NCI-H1105 (cell line): ENCODE data around the gene SCGB1A1.
"Not testable (repeated sequence)": the region's sequence is repeated elsewhere in the genome, so short reads cannot be mapped to it uniquely, and the experiment has no call there.

Experiments
- DNase-seq: peaks from one replicate; lab custom pipeline; 2025; lab: John Stamatoyannopoulos, UW

The SCGB1A1 gene

DNA sequence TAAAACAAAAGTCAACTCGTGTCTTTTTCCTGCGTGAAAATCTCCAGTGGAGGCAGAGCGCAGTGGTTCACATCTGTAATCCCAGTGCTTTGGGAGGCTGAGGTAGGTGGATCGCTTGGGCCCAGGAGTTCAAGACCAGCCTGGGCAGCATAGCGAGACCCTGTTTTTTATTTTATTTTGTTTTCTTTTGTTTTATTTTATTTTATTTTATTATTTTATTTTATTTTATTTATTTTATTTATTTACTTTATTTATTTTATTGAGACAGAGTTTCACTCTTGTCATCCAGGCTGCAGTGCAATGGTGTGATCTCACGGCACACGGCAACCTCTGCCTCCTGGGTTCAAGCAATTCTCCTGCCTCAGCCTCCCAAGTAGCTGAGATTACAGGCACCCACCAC lies 31.1 kb downstream of the SCGB1A1 start:
- DNase-seq: not testable (repeated sequence)

DNA sequence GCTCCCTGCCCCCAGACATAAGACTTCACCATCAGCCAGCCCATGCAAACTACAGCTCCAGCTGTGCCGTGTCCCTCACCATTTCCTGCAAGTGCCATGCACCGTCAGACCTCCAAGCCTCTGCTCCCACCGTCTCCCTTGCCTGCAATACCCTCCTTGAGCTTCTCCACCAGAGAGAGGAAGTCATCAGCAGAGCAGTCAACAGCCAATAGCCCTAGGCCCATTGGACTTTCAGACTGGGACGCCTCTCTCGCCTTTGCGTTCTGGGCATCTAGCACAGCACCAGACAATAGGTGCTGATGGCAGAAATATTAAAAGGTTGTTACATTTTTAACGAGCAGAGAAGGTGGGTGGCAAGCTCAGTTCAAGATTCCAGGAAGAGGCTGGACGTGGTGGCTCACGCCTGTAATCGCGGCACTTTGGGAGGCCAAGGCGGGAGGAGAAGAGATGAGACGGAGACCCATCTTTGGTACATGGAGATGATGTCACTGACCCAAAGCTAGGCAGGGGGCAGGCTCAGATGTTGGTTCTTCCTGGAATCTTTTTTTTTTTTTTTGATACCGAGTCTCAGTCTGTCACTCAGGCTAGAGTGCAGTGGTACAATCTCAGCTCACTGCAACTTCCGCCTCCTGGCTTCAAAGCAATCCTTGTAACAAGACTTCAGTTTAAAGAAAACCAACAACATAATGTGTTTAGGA lies 31.9 kb downstream of the SCGB1A1 start:
- DNase-seq: no peak

DNA sequence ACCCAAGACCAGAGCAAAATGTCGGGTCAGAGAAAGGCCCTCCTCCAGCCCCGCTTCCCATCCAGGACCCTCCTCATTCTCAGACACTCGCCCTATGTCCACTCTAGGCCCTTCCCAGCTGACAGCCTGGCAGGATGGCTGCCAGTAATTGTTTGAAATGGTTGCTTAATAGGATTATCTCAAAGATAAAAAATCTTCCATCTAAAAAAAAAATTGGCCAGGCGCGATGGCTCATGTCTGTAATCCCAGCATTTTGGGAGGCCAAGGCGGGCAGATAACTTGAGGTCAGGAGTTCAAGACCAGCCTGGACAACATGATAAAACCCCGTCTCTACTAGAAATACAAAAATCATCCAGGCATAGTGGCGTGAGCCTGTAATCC lies 32.4 kb downstream of the SCGB1A1 start:
- DNase-seq: no peak

GRCh38 chr11:62452261-62452660 lies 33.4 kb downstream of the SCGB1A1 start:
- no peak for DNase-seq

GRCh38 chr11:62452839-62453468 lies 34.1 kb downstream of the SCGB1A1 start:
- DNase-seq: no peak

DNA sequence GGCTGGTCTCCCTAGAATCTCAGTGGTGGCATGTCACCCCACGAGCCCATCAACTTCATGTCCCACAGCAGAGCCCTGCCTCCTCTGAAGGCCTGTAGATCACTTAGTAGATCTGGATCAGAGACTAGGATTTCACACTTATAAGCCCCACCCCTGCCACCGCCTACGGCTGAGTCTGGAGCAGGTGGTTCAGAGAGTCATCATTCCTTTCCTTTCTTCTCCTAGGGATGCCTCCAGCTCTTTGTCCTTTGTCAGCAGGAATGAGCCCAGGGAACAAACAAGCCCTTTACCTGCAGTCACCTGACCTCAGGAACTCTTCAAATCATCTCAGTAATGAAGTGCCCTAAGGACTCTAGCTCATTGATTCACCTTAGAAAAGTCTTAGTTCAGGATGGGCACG lies 37.8 kb downstream of the SCGB1A1 start:
- DNase-seq: no peak

GRCh38 chr11:62457478-62457877 lies 38.6 kb downstream of the SCGB1A1 start:
- no peak for DNase-seq

GRCh38 chr11:62458212-62459002 lies 39.6 kb downstream of the SCGB1A1 start:
- DNase-seq: no peak

DNA sequence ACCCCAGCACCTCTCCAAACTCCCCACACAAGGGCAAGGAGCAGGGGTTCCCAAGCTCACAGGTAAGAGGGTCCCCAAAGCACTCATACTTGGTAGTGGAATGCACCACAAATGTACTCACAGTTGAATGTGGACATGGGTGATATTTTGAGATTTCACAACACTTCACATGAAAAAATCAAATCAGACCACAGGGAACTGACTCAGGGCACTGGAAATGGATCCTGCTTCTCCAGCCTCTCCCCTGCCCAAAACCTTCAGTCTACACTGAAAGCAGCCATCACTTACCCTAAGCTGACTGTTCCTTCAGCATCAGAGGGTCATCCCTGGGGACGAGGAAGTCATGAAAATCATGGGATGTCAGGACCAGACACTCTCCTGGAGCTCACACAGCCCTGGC lies 40.2 kb downstream of the SCGB1A1 start:
- no peak for DNase-seq

DNA sequence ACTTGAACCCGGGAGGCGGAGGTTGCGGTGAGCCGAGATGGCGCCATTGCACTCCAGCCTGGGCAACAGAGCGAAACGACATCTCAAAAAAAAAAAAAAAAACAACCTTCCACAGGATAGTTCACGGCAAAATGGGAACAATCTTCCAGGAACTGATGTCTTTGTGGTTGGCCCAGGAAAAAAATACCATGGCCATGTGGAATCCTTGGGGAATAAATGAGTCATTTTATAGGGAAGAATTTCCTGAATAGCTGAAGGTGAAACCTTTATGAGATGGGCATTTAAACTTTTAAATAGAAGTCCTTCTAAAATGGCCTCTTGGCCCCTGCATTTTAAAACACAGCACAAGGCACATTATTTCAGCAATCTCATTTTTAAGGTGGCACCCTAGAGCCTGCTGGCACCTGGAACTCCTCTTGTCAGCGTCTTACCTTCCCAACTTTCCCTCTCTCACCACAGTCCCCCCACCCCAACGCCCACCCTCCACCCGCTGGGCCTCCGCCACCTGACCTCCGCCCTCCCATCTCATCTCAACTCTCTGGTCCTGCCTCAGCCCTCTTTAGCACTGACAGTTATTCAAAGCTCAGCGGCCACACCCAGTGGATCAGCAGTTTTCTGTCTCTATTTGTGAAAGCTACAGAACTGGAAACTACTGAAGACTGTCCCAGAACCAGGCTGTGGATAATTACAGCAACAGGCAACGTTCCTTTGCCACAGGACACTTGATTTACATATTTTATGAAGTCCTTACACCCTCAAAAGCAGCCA lies 43.1 kb downstream of the SCGB1A1 start:
- DNase-seq: no peak

- no peak for DNase-seq
These were observed 43.7 kb downstream of the SCGB1A1 start for GRCh38 chr11:62462508-62462892.

- no peak for DNase-seq
These were observed 44.3 kb downstream of the SCGB1A1 start for GRCh38 chr11:62463121-62463542.

- no peak for DNase-seq
These were observed 45.8 kb downstream of the SCGB1A1 start for GRCh38 chr11:62464655-62465054.

GRCh38 chr11:62466444-62466843 lies 47.6 kb downstream of the SCGB1A1 start:
- DNase-seq: no peak

DNA sequence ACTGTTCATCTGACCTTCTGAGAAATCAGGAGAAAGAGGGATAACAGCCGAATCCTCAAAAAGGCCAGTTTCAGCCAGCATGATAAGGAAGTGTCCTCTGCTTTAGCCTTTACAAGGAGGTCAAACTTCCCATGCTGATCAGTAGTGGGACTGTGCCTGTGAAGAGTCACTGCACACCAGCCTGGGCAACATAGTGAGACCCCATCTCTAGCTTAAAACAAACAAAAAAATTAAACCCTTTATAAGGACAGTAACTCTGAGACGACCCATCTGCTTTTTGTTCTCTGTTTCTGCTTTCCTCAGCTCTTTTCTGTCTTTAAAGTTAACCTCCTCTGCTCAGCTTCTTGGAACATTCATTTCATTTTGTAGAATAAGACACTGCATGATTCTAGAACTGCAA lies 49.7 kb downstream of the SCGB1A1 start:
- no peak for DNase-seq

DNA sequence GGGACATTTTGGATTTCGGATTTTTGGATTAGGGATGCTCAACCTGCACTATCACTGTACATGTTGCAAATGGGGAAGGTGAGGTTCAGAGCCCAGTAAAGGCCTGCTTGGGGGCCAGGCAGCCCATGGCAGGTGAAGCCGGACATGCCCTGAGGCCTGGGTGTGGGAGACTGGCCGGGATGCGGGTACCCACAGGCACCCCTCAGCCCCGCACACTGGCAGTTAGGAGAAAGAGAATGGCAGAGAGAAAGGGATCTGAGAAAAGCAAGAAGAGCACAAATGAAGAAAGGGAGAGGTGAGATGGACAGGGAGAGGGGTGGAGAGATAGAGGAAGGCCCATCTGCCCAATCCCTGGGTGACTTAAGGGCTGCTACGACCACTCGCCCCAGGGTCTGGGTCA lies 52.8 kb downstream of the SCGB1A1 start:
- DNase-seq: no peak

GRCh38 chr11:62472063-62472884 lies 53.4 kb downstream of the SCGB1A1 start:
- no peak for DNase-seq
